SK-MEL-5 (cell line): ENCODE measurements around the gene ULK1. TPM values are rescaled to one million over a fixed set of nuclear protein-coding genes. Genes with fewer than 3 reads are reported as not detected.

ENCODE experiments used
- small RNA-seq, 2 experiments: library from RNA; depleted of rRNA; stranded (forward); fragments of <200 nt; gene quantifications; one replicate each; pipeline ENCODE3, GENCODE V24; 2014
- total RNA-seq: library from RNA; depleted of rRNA; stranded (reverse); fragments of >200 nt; shearing (Covaris generic); gene quantifications from 2 replicates; pipeline ENCODE4 v1.2.3, GENCODE V29; 2014; rRNA removed

Gene ULK1
- total RNA-seq, 1 experiment from 2014 or later: 2.1 TPM

Small RNAs within 50 kb of the gene (small RNA-seq; reads per million reads assigned to genes)
- 0 reads per million in 2 experiments for gene AC131009.3

Other genes with a start within 250 kb of the ULK1 start
- 18.0 and 21.6 TPM in 2 replicates for gene SFSWAP, start 183.5 kb upstream of the ULK1 start, total RNA-seq
- gene MMP17, start 66.2 kb upstream of the ULK1 start, total RNA-seq: 42.6 and 63.2 TPM in 2 replicates
- 26.5 and 27.8 TPM in 2 replicates for gene PUS1, start 34.7 kb downstream of the ULK1 start, total RNA-seq
- gene EP400, start 55.3 kb downstream of the ULK1 start, total RNA-seq: 5.7 and 7.6 TPM in 2 replicates
- 10.0 and 11.1 TPM in 2 replicates for gene DDX51, start 249.7 kb downstream of the ULK1 start, total RNA-seq
- 11.4 and 12.1 TPM in 2 replicates for gene NOC4L, start 249.8 kb downstream of the ULK1 start, total RNA-seq